Measurements from ENCODE around the gene NRAS.

NRAS gene

GRCh38 chr1:114707604-114708003, 9.0 kb downstream of the NRAS start:
- no peaks in the 10 kb centered on the region for H3K36me3 ChIP-seq (ENCODE audit: insufficient read depth)
- H3K9ac ChIP-seq, result no peak overlapping the region
- no peaks in the 10 kb centered on the region for H3K27me3 ChIP-seq (ENCODE audit: insufficient read depth, low read depth)
- H3K27ac ChIP-seq, result peak overlapping the region; percentile 62
- no peak overlapping the region for H3K4me3 ChIP-seq (IDR thresholded peaks at IDR 0.05; ENCODE audit: insufficient read depth, low read depth, low read length)
- H3K4me1 ChIP-seq (ENCODE audit: low read depth, poor library complexity, severe bottlenecking), result peaks cover 93% of the 10 kb centered on the region
- no peaks in the 10 kb centered on the region; the same call in 1 of the 2 replicates for H3K79me2 ChIP-seq (ENCODE audit: insufficient read depth, low read depth)
- H2AFZ ChIP-seq (ENCODE audit: low read depth), result no peak overlapping the region
- peak overlapping the region; percentile 82 for H3K4me2 ChIP-seq
- no peak for TF ChIP-seq CTCF (conservative IDR thresholded peaks at IDR 0.05; ENCODE audit: low read depth, low read length)
- H4K20me1 ChIP-seq (ENCODE audit: insufficient read depth), result no peaks in the 10 kb centered on the region

- no peaks in the 10 kb centered on the region for H4K20me1 ChIP-seq (ENCODE audit: insufficient read depth)
- peaks cover 100% of the 10 kb centered on the region for H3K4me1 ChIP-seq (ENCODE audit: low read depth, poor library complexity, severe bottlenecking)
- peak overlapping the region; percentile 98 for H3K4me2 ChIP-seq
- no peaks in the 10 kb centered on the region for H3K27me3 ChIP-seq (ENCODE audit: insufficient read depth, low read depth)
- peak overlapping the region; percentile 62 for H3K27ac ChIP-seq
- TF ChIP-seq CTCF (conservative IDR thresholded peaks at IDR 0.05; ENCODE audit: low read depth, low read length), result no peak
- H3K9ac ChIP-seq, result peak overlapping the region; percentile 14; the same call in 1 of the 2 replicates
- no peaks in the 10 kb centered on the region for H3K36me3 ChIP-seq (ENCODE audit: insufficient read depth)
- peak overlapping the region; percentile 42 for H3K4me3 ChIP-seq (IDR thresholded peaks at IDR 0.05; ENCODE audit: insufficient read depth, low read depth, low read length)
- no peak overlapping the region for H2AFZ ChIP-seq (ENCODE audit: low read depth)
- no peaks in the 10 kb centered on the region; the same call in 1 of the 2 replicates for H3K79me2 ChIP-seq (ENCODE audit: insufficient read depth, low read depth)
Measured at GRCh38 chr1:114703242-114703641, 13.3 kb downstream of the NRAS start.

- Histone ChIP-seq H3K36me3 (ENCODE audit: insufficient read depth) (no peaks in the 10 kb centered on the region), H3K4me1 (ENCODE audit: low read depth, poor library complexity, severe bottlenecking) (peaks cover 100% of the 10 kb centered on the region), H3K9ac (peak overlapping the region; percentile 14; the same call in 1 of the 2 replicates), H3K27me3 (ENCODE audit: insufficient read depth, low read depth) (no peaks in the 10 kb centered on the region), H3K27ac (peak overlapping the region; percentile 62), H2AFZ (ENCODE audit: low read depth) (no peak overlapping the region), H3K4me3 (IDR thresholded peaks at IDR 0.05; ENCODE audit: insufficient read depth, low read depth, low read length) (peak overlapping the region; percentile 42), H3K4me2 (peak overlapping the region; percentile 98), H3K79me2 (ENCODE audit: insufficient read depth, low read depth) (no peaks in the 10 kb centered on the region; the same call in 1 of the 2 replicates), H4K20me1 (ENCODE audit: insufficient read depth) (no peaks in the 10 kb centered on the region)
- TF ChIP-seq CTCF (conservative IDR thresholded peaks at IDR 0.05; ENCODE audit: low read depth, low read length), result no peak
Measured at GRCh38 chr1:114702737-114703136, 13.8 kb downstream of the NRAS start.

- Histone ChIP-seq H4K20me1 (ENCODE audit: insufficient read depth) (no peaks in the 10 kb centered on the region), H3K4me1 (ENCODE audit: low read depth, poor library complexity, severe bottlenecking) (peaks cover 100% of the 10 kb centered on the region), H3K27ac (peak overlapping the region; percentile 62), H3K36me3 (ENCODE audit: insufficient read depth) (no peaks in the 10 kb centered on the region), H3K27me3 (ENCODE audit: insufficient read depth, low read depth) (no peaks in the 10 kb centered on the region), H3K4me2 (peak overlapping the region; percentile 98), H3K9ac (peak overlapping the region; percentile 14; the same call in 1 of the 2 replicates), H3K4me3 (IDR thresholded peaks at IDR 0.05; ENCODE audit: insufficient read depth, low read depth, low read length) (no peak overlapping the region), H2AFZ (ENCODE audit: low read depth) (no peak overlapping the region), H3K79me2 (ENCODE audit: insufficient read depth, low read depth) (no peaks in the 10 kb centered on the region; the same call in 1 of the 2 replicates)
- TF ChIP-seq CTCF (conservative IDR thresholded peaks at IDR 0.05; ENCODE audit: low read depth, low read length), result no peak
Measured at GRCh38 chr1:114701931-114702330, 14.6 kb downstream of the NRAS start.

All from KMS-11 (cell line).